CD4-positive, alpha-beta T cell (primary cell): ENCODE data around the gene YAE1. TPM values are rescaled to one million over a fixed set of nuclear protein-coding genes. Genes with fewer than 3 reads are reported as not detected.

Experiments used
- ATAC-seq: fragments of 200-7000 bp; cut with Tn5 transposase; one replicate; pipeline ENCODE4 v1.10.0; 2022; ENCODE audit warnings: mild to moderate bottlenecking; ENCODE audit not compliant: poor library complexity
- CTCF ChIA-PET: fragments of 350-600 bp; sonication (Branson Sonifier 250); formaldehyde crosslinking; loops from one replicate; lab custom pipeline; 2021; ENCODE audit warnings: antibody characterized with exemption, inconsistent platforms; lab: Charles Lee
- POLR2A ChIA-PET: fragments of 350-600 bp; sonication (Branson Sonifier 250); formaldehyde crosslinking; loops from one replicate; lab custom pipeline; 2021; ENCODE audit warnings: antibody characterized with exemption, inconsistent platforms; lab: Charles Lee
- DNase-seq, 14 experiments: peaks; one replicate each; pipeline ENCODE4 v3.0.0-alpha.2; 2013 to 2020; ENCODE audit warnings: mixed read lengths in 2 of 14
- H3K27ac ChIP-seq, 2 donors: one replicate each; pipeline versions ENCODE4 v1.5.1 to v1.7.0; 2013; ENCODE audit warnings: low read length in 2 of 2, low read depth in 1 of 2, mild to moderate bottlenecking in 1 of 2
- H3K27me3 ChIP-seq, 2 experiments: 1 replicate in 1 of 2; 2 replicates in 1 of 2; pipeline versions ENCODE4 v1.6.1 to v1.7.0; 2013; ENCODE audit warnings: low read length in 2 of 2, control low read depth in 1 of 2, mild to moderate bottlenecking in 1 of 2, moderate library complexity in 1 of 2; ENCODE audit not compliant: insufficient read depth in 2 of 2, control insufficient read depth in 1 of 2
- H3K36me3 ChIP-seq: one replicate; pipeline ENCODE4 v1.6.1; 2013; ENCODE audit warnings: low read length, control low read depth; ENCODE audit not compliant: insufficient read depth
- H3K4me1 ChIP-seq: one replicate; pipeline ENCODE4 v1.6.1; 2013; ENCODE audit warnings: low read length, control low read depth; ENCODE audit not compliant: insufficient read depth
- H3K4me3 ChIP-seq: one replicate; pipeline ENCODE4 v1.5.1; 2013; ENCODE audit warnings: mild to moderate bottlenecking, low read length, moderate library complexity
- H3K9me3 ChIP-seq, 2 experiments: 1 replicate in 1 of 2; 2 replicates in 1 of 2; pipeline versions ENCODE4 v1.6.1 to v1.7.0; 2013; ENCODE audit warnings: low read length in 2 of 2, mild to moderate bottlenecking in 2 of 2, control low read depth in 1 of 2, moderate library complexity in 1 of 2; ENCODE audit not compliant: control insufficient read depth in 1 of 2, insufficient read depth in 1 of 2
- H3K27ac Mint-ChIP-seq: one replicate; pipeline ENCODE4 v1.8.0; 2020; ENCODE audit warnings: mixed read lengths
- H3K27me3 Mint-ChIP-seq: one replicate; pipeline ENCODE4 v1.8.0; 2021; ENCODE audit warnings: mixed read lengths
- H3K36me3 Mint-ChIP-seq: one replicate; pipeline ENCODE4 v1.8.0; 2021; ENCODE audit warnings: low read depth, mixed read lengths
- H3K4me1 Mint-ChIP-seq: one replicate; pipeline ENCODE4 v1.8.0; 2021; ENCODE audit warnings: low read depth, mixed read lengths
- H3K4me3 Mint-ChIP-seq: one replicate; pipeline ENCODE4 v1.8.0; 2020; ENCODE audit warnings: mild to moderate bottlenecking, mixed read lengths
- H3K9me3 Mint-ChIP-seq: one replicate; pipeline ENCODE4 v1.8.0; 2020; ENCODE audit warnings: mixed read lengths
- intact Hi-C, 2 experiments: fragments of 100-400 bp; cut with DNase I in 1 of 2; cut with micrococcal nuclease in 1 of 2; formaldehyde crosslinking; loops; one replicate each; pipeline versions ENCODE4 v1.15.1 to v1.9.0; 2023 to 2025; cut with DNase I, micrococcal nuclease
- total RNA-seq, 174 experiments: library from RNA in 2 of 174; stranded (reverse) in 2 of 174; gene quantifications; one replicate each; pipeline ENCODE4 v1.2.3 and lab custom pipeline; 2021 to 2026
- TF ChIP-seq, protein P1 (sequence below): fragments of 200-600 bp; IDR thresholded peaks from one replicate; pipeline ENCODE4 v1.8.0; 2022; ENCODE audit warnings: antibody characterized with exemption, mild to moderate bottlenecking

YAE1 gene
- total RNA-seq, 2 experiments from 2014 or later = 5.0 to 7.4 TPM

DNA sequence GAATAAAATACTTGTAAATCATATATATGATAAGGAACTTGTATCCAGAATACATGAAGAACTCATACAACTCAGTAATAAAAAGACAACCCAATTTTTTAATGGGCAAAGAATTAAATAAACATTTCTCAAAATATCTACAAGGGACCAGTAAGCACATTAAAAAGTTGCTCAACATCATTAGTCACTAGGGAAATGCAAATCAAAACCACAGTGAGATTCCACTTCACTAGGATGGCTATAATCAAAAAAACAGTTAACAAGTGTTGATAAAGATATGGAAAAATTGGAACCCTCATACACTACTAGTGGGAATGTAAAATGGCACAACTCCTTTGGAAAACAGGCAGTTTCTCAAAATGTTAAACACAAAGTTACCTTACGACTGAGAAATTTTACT lies 40.3 kb upstream of the YAE1 start:
- POLR2A ChIA-PET = no interaction called here
- Mint-ChIP-seq H3K9me3 (no peaks in the 10 kb centered on the region), H3K36me3 (no peaks in the 10 kb centered on the region), H3K27ac (no peak overlapping the region), H3K27me3 (peaks cover 22% of the 10 kb centered on the region), H3K4me3 (no peak overlapping the region), H3K4me1 (no peaks in the 10 kb centered on the region)
- CTCF ChIA-PET = no interaction called here
- TF ChIP-seq, protein P1, sequence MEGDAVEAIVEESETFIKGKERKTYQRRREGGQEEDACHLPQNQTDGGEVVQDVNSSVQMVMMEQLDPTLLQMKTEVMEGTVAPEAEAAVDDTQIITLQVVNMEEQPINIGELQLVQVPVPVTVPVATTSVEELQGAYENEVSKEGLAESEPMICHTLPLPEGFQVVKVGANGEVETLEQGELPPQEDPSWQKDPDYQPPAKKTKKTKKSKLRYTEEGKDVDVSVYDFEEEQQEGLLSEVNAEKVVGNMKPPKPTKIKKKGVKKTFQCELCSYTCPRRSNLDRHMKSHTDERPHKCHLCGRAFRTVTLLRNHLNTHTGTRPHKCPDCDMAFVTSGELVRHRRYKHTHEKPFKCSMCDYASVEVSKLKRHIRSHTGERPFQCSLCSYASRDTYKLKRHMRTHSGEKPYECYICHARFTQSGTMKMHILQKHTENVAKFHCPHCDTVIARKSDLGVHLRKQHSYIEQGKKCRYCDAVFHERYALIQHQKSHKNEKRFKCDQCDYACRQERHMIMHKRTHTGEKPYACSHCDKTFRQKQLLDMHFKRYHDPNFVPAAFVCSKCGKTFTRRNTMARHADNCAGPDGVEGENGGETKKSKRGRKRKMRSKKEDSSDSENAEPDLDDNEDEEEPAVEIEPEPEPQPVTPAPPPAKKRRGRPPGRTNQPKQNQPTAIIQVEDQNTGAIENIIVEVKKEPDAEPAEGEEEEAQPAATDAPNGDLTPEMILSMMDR = no peak
- DNase-seq (no peak), ATAC-seq (no peak)
- intact Hi-C loops = loop anchor here in 1 of 2 experiments (10.0 kb wide), 1 partner anchor 591 kb away; no protein-coding TSS in a partner anchor
- Histone ChIP-seq H3K36me3 (no peaks in the 10 kb centered on the region), H3K4me1 (no peaks in the 10 kb centered on the region), H3K4me3 (no peak overlapping the region), H3K9me3 (no peaks in the 10 kb centered on the region), H3K27me3 (no peaks in the 10 kb centered on the region), H3K27ac (no peak overlapping the region)

DNA sequence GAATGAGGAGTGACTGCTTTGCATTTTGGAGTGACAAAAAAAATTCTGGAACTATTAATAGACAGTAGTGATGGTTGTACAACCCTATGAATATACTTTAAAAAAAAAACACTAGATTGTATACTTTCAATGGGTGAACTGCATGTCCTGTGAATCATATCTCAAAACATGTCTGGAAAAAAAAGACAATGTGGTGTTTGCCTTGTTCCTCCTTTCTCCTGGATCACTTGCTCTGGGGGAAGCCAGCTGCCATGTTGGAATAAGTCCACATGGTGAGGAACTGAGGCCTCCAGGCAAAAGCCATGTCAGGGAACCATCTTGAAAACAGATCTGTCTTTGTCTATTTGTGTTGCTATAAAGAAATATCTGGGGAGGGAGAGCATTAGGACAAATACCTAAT lies 39.5 kb upstream of the YAE1 start:
- Histone ChIP-seq H3K27ac (no peak overlapping the region), H3K36me3 (no peaks in the 10 kb centered on the region), H3K4me3 (no peak overlapping the region), H3K27me3 (no peaks in the 10 kb centered on the region), H3K4me1 (no peaks in the 10 kb centered on the region), H3K9me3 (no peaks in the 10 kb centered on the region)
- H3K36me3 Mint-ChIP-seq = no peaks in the 10 kb centered on the region
- CTCF ChIA-PET = no interaction called here
- DNase-seq (no peak), ATAC-seq (no peak)
- H3K27me3 Mint-ChIP-seq = peaks cover 22% of the 10 kb centered on the region
- H3K4me3 Mint-ChIP-seq = no peak overlapping the region
- POLR2A ChIA-PET = no interaction called here
- H3K4me1 Mint-ChIP-seq = no peaks in the 10 kb centered on the region
- intact Hi-C loops = loop anchor here in 1 of 2 experiments (10.0 kb wide), 1 partner anchor 592 kb away; no protein-coding TSS in a partner anchor
- TF ChIP-seq, protein P1 = no peak
- H3K27ac Mint-ChIP-seq = no peak overlapping the region
- no peaks in the 10 kb centered on the region for H3K9me3 Mint-ChIP-seq

DNA sequence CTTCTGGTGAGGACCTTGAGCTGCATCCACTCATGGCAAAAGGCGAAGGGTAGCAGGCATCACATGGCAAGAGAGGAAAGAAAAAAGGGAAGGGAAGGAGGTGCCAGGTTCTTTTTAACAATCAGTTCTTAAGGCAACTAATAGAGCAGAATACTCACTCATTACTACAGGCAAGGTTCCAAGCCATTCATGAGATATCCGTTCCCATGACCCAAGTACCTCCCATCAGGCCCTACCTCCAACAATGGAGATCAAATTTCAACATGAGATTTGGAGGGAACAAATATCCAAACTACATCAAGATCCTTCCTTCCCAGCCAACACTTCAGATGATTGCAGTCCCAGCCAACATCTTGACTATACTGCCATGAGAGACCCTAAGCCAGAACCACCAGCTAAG lies 38.9 kb upstream of the YAE1 start:
- TF ChIP-seq, protein P1 = no peak
- ATAC-seq = no peak
- no peak overlapping the region for H3K4me3 Mint-ChIP-seq
- peaks cover 22% of the 10 kb centered on the region for H3K27me3 Mint-ChIP-seq
- H3K9me3 Mint-ChIP-seq = no peaks in the 10 kb centered on the region
- H3K4me1 Mint-ChIP-seq = no peaks in the 10 kb centered on the region
- Histone ChIP-seq H3K4me1 (no peaks in the 10 kb centered on the region), H3K27me3 (no peaks in the 10 kb centered on the region), H3K9me3 (no peaks in the 10 kb centered on the region), H3K4me3 (no peak overlapping the region), H3K36me3 (no peaks in the 10 kb centered on the region), H3K27ac (no peak overlapping the region)
- no peak overlapping the region for H3K27ac Mint-ChIP-seq
- ChIA-PET POLR2A (no interaction called here), CTCF (no interaction called here)
- intact Hi-C loops = loop anchor here in 1 of 2 experiments (10.0 kb wide), 1 partner anchor 592 kb away; no protein-coding TSS in a partner anchor
- DNase-seq = no peak
- H3K36me3 Mint-ChIP-seq = no peaks in the 10 kb centered on the region
